ENCODE results near the gene WIZ. TPM values are rescaled to one million over a fixed set of nuclear protein-coding genes. Genes with fewer than 3 reads are reported as not detected.

Gene WIZ
- total RNA-seq, 6 donors from 2014 or later: 28.7 to 112 (median 40.8) TPM

- WGBS, 2 donors: 52 to 70% methylated on average over 15 to 83 of the region's 86 CpGs
- Histone ChIP-seq H3K4me1 (peaks cover 2 to 34% (median 14%) of the 10 kb centered on the region in 4 donors), H3K36me3 (peaks cover 0 to 25% (median 9%) of the 10 kb centered on the region in 4 donors), H3K27ac (no peak overlapping the region), H3K9me3 (no peaks in the 10 kb centered on the region), H3K27me3 (peaks cover 0 to 5% (median 0%) of the 10 kb centered on the region in 4 donors), H3K4me3 (peak overlapping the region in 3 of 4 donors; percentile 13 to 31 (median 20))
- DNase-seq (peak in 1 of 2 donors; percentile 82), ATAC-seq (ENCODE audit: low FRiP score in 2 of 2) (no peak)
- TF ChIP-seq CTCF (IDR thresholded peaks at IDR 0.05): no peak
- TF ChIP-seq EP300 (IDR thresholded peaks at IDR 0.05): no peak
- no peak for TF ChIP-seq POLR2A (IDR thresholded peaks at IDR 0.05)
- TF ChIP-seq POLR2AphosphoS5 (IDR thresholded peaks at IDR 0.05): no peak
These were observed 7.3 kb upstream of the WIZ start for GRCh38 chr19:15456871-15457700.

- TF ChIP-seq CTCF (IDR thresholded peaks at IDR 0.05) (no peak), POLR2A (IDR thresholded peaks at IDR 0.05) (no peak), EP300 (IDR thresholded peaks at IDR 0.05) (no peak), POLR2AphosphoS5 (IDR thresholded peaks at IDR 0.05) (no peak)
- no peak overlapping the region for H3K27ac ChIP-seq
- WGBS, 2 donors: 60 to 63% methylated on average over 7 to 14 of the region's 14 CpGs
- no peak overlapping the region for H3K4me3 ChIP-seq
- DNase-seq (peak in 1 of 2 donors; percentile 50), ATAC-seq (ENCODE audit: low FRiP score in 2 of 2) (no peak)
- no peaks in the 10 kb centered on the region for H3K9me3 ChIP-seq
- peaks cover 2 to 38% (median 14%) of the 10 kb centered on the region in 4 donors for H3K4me1 ChIP-seq
- H3K27me3 ChIP-seq: peaks cover 0 to 5% (median 0%) of the 10 kb centered on the region in 4 donors
- H3K36me3 ChIP-seq: peaks cover 0 to 25% (median 9%) of the 10 kb centered on the region in 4 donors
These were observed 6.7 kb upstream of the WIZ start for GRCh38 chr19:15456441-15456840.

GRCh38 chr19:15455996-15456395, 6.2 kb upstream of the WIZ start:
- Histone ChIP-seq H3K36me3 (peaks cover 0 to 21% (median 9%) of the 10 kb centered on the region in 4 donors), H3K9me3 (no peaks in the 10 kb centered on the region), H3K4me3 (no peak overlapping the region), H3K27me3 (peaks cover 0 to 5% (median 0%) of the 10 kb centered on the region in 4 donors), H3K4me1 (peaks cover 2 to 38% (median 14%) of the 10 kb centered on the region in 4 donors), H3K27ac (no peak overlapping the region)
- no peak for DNase-seq
- no peak for TF ChIP-seq CTCF (IDR thresholded peaks at IDR 0.05)
- TF ChIP-seq POLR2A (IDR thresholded peaks at IDR 0.05): no peak
- no peak for TF ChIP-seq POLR2AphosphoS5 (IDR thresholded peaks at IDR 0.05)
- TF ChIP-seq EP300 (IDR thresholded peaks at IDR 0.05): no peak
- WGBS, 2 donors: 91 to 93% methylated on average over 7 to 9 of the region's 9 CpGs
- no peak for ATAC-seq (ENCODE audit: low FRiP score in 2 of 2)

- no peak overlapping the region for H3K4me3 ChIP-seq
- ATAC-seq (ENCODE audit: low FRiP score in 2 of 2): no peak
- no peaks in the 10 kb centered on the region for H3K9me3 ChIP-seq
- H3K36me3 ChIP-seq: peaks cover 0 to 14% (median 7%) of the 10 kb centered on the region in 4 donors
- peak in 1 of 2 donors; percentile 56 for DNase-seq
- H3K4me1 ChIP-seq: peaks cover 4 to 46% (median 17%) of the 10 kb centered on the region in 4 donors
- no peak for TF ChIP-seq EP300 (IDR thresholded peaks at IDR 0.05)
- TF ChIP-seq POLR2A (IDR thresholded peaks at IDR 0.05): no peak
- no peak for TF ChIP-seq CTCF (IDR thresholded peaks at IDR 0.05)
- no peak for TF ChIP-seq POLR2AphosphoS5 (IDR thresholded peaks at IDR 0.05)
- no peak overlapping the region for H3K27ac ChIP-seq
- H3K27me3 ChIP-seq: peaks cover 0 to 5% (median 0%) of the 10 kb centered on the region in 4 donors
- WGBS, 2 donors: 85 to 88% methylated on average over 11 to 17 of the region's 17 CpGs
These were observed 4.4 kb upstream of the WIZ start for GRCh38 chr19:15453906-15454860.
